ENCODE data around the gene DEF6.

DNA sequence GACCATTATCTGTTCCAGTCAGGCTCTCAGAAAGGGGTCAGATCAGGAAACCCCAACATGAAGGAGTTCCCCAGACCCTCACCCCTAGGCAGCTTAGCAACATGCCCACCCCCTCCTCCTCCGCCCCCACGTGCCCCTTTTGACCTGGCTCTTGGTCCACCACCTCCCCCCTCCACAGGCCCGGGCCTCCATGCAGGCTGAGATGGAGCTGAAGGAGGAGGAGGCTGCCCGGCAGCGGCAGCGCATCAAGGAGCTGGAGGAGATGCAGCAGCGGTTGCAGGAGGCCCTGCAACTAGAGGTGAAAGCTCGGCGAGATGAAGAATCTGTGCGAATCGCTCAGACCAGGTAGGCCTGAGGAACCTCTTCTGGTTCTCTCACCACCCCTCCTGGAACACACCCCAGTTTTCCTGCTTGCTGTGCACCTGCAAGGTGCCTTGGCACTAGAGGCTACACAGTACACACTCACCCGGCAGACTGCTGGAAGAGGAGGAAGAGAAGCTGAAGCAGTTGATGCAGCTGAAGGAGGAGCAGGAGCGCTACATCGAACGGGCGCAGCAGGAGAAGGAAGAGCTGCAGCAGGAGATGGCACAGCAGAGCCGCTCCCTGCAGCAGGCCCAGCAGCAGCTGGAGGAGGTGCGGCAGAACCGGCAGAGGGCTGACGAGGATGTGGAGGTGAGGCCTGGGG lies 21.9 kb downstream of the DEF6 start:
- TF ChIP-seq, protein P1, sequence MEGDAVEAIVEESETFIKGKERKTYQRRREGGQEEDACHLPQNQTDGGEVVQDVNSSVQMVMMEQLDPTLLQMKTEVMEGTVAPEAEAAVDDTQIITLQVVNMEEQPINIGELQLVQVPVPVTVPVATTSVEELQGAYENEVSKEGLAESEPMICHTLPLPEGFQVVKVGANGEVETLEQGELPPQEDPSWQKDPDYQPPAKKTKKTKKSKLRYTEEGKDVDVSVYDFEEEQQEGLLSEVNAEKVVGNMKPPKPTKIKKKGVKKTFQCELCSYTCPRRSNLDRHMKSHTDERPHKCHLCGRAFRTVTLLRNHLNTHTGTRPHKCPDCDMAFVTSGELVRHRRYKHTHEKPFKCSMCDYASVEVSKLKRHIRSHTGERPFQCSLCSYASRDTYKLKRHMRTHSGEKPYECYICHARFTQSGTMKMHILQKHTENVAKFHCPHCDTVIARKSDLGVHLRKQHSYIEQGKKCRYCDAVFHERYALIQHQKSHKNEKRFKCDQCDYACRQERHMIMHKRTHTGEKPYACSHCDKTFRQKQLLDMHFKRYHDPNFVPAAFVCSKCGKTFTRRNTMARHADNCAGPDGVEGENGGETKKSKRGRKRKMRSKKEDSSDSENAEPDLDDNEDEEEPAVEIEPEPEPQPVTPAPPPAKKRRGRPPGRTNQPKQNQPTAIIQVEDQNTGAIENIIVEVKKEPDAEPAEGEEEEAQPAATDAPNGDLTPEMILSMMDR (IDR thresholded peaks at IDR 0.05) = no peak
- TF ChIP-seq POLR2A (IDR thresholded peaks at IDR 0.05) = no peak
- TF ChIP-seq POLR2AphosphoS5 (IDR thresholded peaks at IDR 0.05) = no peak
